GM20431 (cell line): ENCODE results near the gene PLD2.
"Not testable (repeated sequence)": the region's sequence is repeated elsewhere in the genome, so short reads cannot be mapped to it uniquely, and the experiment has no call there.

ENCODE experiments used
- in situ Hi-C: fragments of 300-500 bp; cut with MseI, MboI; formaldehyde crosslinking; loops from one replicate; pipeline ENCODE4 v1.15.0; 2020; ENCODE audit warnings: low sequenced_read_pairs; ENCODE audit not compliant: unreplicated experiment

Gene PLD2

GRCh38 chr17:4827399-4827798 is 20.4 kb downstream of the PLD2 start:
- in situ Hi-C loops, result no loop called here

GRCh38 chr17:4832829-4833177 is 25.9 kb downstream of the PLD2 start:
- in situ Hi-C loops, result not testable (repeated sequence)

GRCh38 chr17:4833178-4833940 is 26.4 kb downstream of the PLD2 start, which contains the start of gene MINK1:
TSS of gene MINK1 (plus strand) at chr17:4833340. CDS start at chr17:4833584, 244 bp downstream.
- in situ Hi-C loops, result no loop called here

- in situ Hi-C loops, result no loop called here
These were observed 27.2 kb downstream of the PLD2 start for GRCh38 chr17:4833941-4834680.

GRCh38 chr17:4834681-4835020 is 27.7 kb downstream of the PLD2 start:
- in situ Hi-C loops, result no loop called here

- in situ Hi-C loops, result no loop called here
These were observed 29.3 kb downstream of the PLD2 start for GRCh38 chr17:4836221-4836620.

GRCh38 chr17:4837471-4838308 is 30.7 kb downstream of the PLD2 start:
- in situ Hi-C loops, result no loop called here

GRCh38 chr17:4838309-4838785 is 31.4 kb downstream of the PLD2 start:
- in situ Hi-C loops, result no loop called here

GRCh38 chr17:4839221-4839620 is 32.3 kb downstream of the PLD2 start:
- in situ Hi-C loops, result no loop called here

GRCh38 chr17:4839965-4840892 is 33.3 kb downstream of the PLD2 start:
- in situ Hi-C loops, result no loop called here

- in situ Hi-C loops, result no loop called here
These were observed 33.9 kb downstream of the PLD2 start for GRCh38 chr17:4840893-4841242.

GRCh38 chr17:4842376-4842775 is 35.4 kb downstream of the PLD2 start:
- in situ Hi-C loops, result no loop called here

GRCh38 chr17:4843321-4844000 is 36.5 kb downstream of the PLD2 start:
- in situ Hi-C loops, result no loop called here

- in situ Hi-C loops, result no loop called here
These were observed 38.2 kb downstream of the PLD2 start for GRCh38 chr17:4845118-4845517.

GRCh38 chr17:4846635-4847390 is 39.9 kb downstream of the PLD2 start:
- in situ Hi-C loops, result no loop called here

GRCh38 chr17:4849011-4849536 is 42.1 kb downstream of the PLD2 start:
- in situ Hi-C loops, result no loop called here

- in situ Hi-C loops, result no loop called here
These were observed 43.3 kb downstream of the PLD2 start for GRCh38 chr17:4850246-4850645.

- in situ Hi-C loops, result no loop called here
These were observed 44.1 kb downstream of the PLD2 start for GRCh38 chr17:4851084-4851483.
